ENCODE measurements around the gene FREM2.

Gene FREM2

DNA sequence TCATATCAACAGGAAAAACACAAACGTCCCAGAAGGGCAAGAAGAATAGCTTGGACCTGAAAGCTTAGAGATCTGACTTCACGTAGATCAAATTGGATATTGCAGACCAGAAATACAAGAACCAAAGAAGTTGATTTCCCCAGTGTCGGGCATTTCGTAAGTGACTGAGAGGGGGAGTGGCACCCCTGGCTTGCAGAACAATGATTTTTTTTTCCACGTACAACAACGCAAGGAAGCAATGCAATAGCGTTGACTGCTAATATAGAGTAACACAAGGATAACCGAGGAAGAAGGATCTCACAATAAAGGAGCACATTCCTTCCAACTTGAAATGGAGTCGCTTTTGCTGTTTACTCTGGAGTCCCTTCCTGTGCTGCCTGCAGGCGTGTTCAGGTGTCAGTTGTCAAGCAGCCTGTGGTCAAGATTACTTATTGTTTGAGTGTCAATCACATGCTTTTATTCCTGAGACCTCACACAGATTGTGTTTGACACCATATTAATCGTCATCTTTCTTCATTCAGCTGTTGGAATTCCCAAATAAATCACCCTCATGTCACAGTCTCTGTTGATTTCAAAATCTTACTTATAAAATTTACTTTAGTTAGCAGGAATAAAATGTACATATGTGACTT lies 139.4 kb downstream of the FREM2 start:
- no peak for DNase-seq (ENCODE audit: low read depth)

DNA sequence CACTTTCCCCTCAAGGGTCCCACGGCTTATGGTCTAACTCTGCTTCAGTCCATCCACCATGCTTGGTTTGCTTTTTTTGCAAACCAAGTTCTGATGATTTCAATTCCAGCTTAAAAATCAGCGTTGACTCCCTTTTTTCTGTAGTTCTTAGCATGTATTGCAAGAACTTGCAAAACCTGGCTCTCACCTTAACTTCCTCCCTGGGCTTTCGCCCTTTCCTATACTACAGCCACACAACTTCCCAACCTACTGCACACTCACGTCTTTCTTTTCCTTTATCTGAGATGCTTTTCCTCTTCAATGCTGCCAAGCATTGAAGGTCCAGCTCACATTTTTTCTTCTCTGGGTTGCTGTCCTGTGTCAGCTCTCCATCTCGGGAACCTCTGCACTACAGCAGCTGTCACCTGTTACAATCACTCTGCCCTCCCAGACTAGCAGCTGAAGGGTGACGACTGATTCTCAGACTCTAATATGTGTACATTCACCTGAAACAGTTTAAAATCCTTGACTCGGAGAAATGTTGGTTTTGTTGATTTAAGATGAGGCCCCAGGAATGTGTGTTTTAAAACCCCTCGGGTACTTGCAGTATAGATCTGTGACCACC lies 143.7 kb downstream of the FREM2 start:
- DNase-seq (ENCODE audit: low read depth) = no peak

DNA sequence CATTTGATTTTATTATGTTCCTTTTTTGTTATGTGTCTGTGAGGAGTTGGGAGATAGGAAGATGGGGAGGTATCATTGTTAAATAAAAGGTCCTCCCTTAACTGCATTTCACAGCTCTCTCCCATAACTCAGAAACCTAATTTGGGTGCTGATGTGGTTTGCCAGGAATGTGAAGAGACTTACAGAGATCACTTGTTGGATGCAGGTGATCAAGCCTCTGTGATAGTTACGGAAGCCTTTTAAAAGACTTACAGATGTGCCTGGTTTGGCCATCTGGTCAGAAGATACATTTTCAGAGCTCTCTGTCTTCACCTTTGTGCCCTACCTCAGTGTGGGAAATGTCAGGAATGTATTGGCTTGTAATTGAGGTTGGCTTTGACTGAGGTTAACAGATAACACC lies 157.7 kb downstream of the FREM2 start:
- no peak for DNase-seq (ENCODE audit: low read depth)

DNA sequence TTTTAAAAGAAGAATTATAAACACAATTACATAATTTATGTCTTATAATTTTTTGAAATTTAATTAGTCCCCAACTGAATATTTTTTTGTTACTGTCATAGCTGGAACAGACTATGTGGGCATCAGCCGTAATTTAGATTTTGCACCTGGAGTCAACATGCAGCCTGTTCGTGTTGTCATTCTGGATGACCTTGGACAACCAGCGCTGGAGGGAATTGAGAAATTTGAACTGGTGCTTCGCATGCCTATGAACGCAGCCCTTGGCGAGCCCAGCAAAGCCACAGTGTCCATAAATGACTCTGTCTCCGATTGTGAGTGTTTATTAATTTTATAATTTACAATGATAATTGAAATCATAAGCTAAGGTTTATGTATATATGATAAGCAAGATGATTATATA lies 161.5 kb downstream of the FREM2 start:
- no peak for DNase-seq (ENCODE audit: low read depth)

DNA sequence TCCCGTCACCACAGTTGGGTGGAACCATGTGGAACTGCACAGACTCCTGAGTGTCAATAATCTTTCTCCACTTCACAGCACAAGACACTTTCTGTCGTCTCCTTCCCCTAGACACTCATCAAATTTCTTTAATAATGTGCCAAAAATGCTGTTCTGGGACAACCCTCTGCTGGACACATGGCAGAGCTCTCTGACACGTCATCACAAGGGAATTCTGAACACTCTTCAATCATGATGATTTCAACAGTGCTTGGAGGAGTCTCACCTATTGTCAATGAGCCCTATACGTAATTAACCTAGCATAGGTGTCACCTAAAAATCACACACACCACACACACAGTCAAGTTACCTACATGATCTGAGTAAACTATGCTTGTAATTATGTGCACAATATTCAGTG lies 162.4 kb downstream of the FREM2 start:
- DNase-seq (ENCODE audit: low read depth) = no peak

DNA sequence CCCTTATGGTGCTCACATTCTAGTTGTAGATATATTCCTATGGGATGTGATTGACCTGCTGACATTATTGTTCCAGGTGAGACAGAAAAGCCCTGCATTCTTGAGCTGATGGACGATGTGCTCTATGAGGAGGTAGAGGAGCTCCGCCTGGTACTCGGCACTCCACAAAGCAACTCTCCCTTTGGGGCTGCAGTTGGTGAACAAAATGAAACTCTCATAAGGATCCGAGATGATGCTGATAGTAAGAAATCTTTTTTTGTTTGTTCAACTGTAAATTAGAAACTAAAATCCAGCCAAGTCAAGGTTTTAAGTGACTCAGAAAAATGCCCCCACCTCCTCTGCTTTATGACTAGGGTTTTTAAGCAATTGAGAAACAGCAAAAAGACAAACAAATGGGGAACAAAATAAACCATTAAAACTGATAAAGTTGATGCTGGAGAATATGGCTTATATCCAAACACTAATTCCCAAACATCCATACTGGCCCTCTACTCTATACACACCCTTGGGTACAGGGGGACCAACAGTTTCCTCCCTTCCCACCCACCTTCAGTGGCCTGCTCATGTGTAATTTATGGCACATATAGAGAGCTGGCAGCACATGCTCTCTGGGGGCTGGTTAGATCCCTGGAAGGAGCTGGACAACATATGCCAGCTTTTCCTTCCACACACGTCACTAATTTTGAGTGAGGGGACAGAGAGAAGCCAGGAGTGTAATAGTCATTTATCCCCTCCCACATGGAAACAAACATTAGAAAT lies 164.2 kb downstream of the FREM2 start:
- no peak for DNase-seq (ENCODE audit: low read depth)

DNA sequence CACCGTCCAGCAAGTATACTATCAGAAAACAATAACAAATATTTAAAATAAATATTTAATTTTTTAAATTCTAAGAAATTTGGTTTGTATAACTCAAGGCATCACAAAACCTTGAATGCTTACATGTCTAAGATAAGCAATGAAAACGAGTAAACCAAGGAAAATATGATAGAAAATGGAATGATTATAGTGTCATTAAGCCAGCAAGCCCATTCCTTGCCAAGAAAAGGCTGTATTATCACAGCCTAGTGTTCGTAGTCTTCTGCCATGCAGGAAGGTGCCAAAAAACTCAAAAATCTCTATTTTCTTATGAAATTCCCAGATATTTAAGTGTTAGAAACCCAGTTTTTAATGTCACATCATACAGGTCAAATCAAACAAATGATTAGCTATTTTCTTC lies 167.3 kb downstream of the FREM2 start:
- DNase-seq (ENCODE audit: low read depth) = no peak

DNA sequence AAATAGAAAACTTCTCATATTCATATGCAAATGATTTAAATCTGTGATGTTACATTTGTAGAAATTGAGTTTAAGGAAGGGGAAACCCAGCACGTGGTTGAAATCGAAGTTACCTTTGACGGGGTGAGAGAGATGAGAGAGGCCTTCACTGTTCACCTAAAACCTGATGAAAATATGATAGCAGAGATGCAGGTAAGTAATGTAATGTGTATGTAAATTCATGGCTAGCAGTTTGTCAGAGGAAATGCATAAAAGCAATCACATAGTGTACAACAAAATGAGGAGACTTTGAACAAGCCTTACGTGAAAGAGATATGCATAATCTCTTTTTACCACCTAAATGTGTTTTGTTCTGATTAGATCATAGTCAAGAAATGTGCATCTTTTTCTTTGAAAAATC lies 169.2 kb downstream of the FREM2 start:
- no peak for DNase-seq (ENCODE audit: low read depth)

DNA sequence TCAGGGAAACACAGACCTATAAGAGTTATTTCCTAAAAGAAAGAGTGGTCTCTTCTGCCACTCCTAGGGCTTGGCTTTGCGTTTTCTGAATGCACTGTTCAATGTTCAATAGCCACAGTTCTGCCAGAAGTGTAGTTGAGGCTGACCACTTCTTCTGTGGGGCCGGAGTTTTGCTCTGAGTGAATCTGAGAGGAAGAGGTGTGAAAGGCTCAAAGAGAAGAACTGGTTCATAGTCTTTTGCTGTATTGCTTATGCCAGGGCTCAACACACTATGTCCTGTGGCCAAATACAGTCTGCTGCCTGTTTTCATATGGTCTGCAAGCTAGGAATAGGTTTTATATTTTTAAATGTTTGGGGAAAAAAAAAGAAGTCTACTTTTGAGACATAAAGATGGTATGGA lies 175.6 kb downstream of the FREM2 start:
- no peak for DNase-seq (ENCODE audit: low read depth)

DNA sequence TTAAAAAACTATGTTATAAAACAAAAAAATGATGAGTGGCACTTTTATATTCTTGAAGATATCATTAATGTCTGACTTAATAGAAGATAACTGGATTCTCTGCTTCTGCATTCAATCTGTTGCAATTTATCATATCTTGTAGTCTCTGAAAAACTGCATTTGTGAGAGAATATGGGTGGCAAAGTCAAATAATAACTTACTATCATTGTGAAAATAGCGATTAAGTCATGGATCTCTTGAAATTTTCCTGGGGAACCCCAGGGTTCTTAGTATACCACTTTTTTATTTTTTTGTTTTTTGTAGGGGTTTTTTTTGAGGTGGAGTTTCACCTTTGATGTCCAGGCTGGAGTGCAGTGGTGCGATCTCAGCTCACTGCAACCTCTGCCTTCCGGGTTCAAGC lies 176.7 kb downstream of the FREM2 start:
- DNase-seq (ENCODE audit: low read depth) = no peak

DNA sequence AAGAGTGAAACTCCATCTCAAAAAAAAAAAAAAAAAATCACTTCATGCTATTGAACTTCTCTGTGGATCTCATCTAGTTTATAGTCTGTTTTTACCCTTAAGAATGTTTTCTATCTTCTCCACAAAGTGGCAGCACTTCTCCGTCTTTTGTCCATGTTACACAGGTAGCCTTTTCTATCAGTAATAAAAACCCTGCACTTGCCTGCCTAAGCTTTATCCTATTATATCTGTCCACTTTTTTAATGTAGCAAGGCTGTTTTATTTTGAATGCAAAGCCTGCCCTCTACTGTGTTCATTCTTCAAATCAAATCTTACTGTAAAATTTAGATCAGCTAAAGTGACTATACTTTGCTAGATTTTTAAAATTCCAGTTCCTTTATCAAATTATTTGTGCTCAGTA lies 179.8 kb downstream of the FREM2 start:
- no peak for DNase-seq (ENCODE audit: low read depth)

DNA sequence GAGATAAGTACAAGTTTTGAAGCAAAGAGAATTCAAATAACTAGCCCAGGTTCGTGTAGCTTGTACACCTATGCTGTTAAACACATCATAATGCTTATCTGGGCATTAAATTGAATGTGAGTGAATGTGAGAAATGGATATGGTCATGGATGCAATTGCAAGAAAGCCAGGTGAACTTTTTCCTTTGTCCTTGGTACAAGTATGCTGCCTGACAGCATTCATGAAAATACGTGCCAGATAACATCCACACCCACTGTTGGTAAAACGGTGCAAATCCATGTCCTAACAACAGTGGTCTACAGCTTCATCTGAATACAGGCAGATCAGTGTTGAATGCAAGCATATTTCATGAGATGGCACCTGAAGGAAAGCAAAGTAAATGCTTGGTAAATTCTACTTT lies 181.5 kb downstream of the FREM2 start:
- DNase-seq (ENCODE audit: low read depth) = no peak

DNA sequence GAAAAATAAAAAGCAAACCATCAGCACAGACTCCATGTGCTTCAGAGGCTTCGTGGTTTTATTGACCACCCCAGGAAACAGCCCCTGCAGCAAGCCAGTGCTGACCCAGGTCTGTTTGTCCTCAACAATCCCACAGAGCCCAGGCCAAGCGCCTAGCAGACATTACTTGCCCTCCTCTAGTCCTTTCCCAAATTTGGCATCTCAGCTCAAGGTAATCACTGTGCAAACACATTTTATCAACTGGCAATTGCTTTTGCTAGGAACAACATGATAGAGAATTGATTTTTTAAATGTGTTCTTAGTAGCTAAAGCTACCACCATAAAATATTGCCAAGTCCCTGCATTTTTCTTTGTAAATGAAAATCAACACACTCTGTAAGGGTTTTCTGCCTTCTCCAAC lies 182.0 kb downstream of the FREM2 start:
- DNase-seq (ENCODE audit: low read depth) = no peak

DNA sequence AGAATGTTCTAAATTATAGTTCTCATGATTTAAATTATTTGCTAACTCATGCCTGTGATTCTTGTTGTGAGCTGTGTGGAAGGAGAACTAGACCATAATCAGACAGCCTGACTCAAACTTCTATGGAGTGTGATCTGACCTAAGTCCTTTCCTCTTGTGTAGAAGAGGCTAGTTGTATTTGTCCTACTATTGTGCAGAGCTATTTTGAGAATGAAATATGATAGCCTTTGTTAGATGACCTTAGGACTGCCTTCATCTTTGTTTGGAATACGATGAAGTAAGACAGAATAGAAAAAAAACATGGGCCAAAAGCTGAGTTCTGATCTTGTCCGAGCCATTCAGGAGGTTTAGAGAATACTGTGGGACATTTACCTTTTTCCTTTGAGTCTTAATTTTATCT lies 184.4 kb downstream of the FREM2 start:
- DNase-seq (ENCODE audit: low read depth) = no peak

DNA sequence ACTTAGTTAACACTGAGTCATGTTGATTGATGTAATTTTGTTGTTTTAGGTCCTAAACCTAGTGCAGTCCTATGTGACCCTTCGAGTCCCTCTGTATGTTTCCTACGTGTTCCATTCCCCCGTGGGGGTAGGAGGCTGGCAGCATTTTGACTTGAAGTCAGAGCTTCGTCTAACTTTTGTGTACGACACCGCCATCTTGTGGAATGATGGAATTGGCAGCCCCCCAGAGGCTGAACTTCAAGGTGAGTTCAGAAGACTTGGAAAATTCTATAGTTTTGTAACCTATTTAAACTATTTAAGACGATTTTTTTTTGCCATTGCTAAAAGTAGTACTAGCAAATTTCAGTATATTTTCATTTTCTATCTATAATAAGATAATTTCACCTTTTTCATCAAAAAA lies 185.8 kb downstream of the FREM2 start:
- DNase-seq (ENCODE audit: low read depth) = no peak

DNA sequence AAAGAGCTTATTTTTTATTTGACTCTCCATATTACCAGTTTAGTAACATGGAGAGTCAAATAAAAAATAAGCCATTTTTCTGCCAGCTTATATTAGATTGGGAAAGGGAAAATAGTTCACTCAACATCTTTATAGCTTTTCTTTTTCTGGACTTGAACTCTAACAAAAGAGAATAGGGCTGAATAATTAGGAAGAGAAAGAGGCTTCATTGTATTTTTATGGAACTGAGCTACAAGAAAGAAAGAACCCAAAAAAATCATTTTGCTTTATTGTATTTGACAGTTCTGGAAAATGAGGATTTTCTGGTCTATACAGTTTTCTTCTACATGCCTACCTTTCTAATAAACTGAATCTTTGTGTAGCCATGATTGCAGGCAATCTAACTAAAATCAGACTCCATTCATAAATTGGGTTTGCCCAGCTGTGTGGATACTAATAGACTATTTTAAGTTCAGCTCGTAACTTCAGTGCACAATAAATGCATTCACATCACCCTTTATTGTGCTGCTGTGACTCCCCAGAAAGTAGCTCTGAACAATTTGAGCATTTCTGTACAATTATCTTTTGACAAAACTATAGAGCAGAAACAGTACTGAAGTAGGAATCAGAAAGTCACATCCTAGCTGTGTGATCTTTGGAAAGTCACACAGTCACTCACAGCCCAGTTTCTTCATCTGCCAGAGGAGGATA lies 188.5 kb downstream of the FREM2 start:
- no peak for DNase-seq (ENCODE audit: low read depth)

DNA sequence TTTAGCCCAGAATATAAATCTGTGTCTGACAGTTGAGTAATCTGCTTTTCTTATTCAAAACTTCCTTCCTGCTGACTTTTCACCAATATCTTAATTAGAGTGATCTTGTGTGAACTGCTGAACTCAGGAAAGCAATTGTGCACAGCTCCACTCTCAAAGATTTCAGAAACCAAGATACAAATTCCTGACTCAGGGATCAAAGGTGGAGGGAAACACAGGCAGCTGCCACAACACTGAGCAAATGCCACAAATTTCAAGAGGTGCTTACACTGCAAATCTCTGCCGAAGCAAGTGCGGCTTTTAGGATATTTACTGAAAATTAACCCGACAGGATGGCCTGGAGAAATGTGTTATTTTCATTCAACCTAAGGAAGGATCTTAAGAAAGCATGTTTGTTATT lies 192.4 kb downstream of the FREM2 start:
- no peak for DNase-seq (ENCODE audit: low read depth)

DNA sequence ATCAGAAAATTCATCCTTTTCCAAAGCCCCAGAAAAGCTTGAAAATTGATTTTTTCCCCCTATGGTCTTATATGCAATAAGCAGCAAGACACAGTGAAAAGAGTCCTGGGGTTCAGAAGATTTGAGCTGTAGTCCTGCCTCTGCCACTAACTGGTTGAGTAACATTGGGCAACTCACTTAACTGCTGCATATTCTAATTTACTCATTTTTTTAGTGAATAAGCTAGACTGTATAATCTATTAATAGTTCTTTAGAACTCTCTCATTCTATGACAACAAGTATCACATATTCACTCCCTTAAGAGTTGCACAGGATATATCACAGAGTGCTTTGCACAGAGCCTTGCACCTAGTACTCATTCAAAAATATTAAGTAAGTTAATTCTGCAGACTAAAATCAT lies 192.9 kb downstream of the FREM2 start:
- no peak for DNase-seq (ENCODE audit: low read depth)

DNA sequence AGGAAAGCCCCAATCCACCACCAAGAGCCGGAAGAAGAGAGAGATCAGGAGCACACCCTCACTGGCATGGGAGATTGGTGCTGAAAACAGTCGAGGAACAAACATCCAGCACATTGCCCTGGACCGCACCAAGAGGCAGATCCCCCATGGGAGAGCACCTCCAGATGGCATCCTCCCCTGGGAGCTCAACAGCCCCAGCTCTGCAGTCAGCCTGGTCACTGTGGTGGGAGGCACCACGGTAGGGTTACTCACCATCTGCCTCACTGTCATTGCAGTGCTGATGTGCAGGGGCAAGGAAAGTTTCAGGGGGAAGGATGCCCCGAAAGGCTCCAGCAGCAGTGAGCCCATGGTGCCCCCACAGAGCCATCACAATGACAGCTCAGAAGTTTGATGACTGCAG lies 193.5 kb downstream of the FREM2 start:
- DNase-seq (ENCODE audit: low read depth) = no peak

DNA sequence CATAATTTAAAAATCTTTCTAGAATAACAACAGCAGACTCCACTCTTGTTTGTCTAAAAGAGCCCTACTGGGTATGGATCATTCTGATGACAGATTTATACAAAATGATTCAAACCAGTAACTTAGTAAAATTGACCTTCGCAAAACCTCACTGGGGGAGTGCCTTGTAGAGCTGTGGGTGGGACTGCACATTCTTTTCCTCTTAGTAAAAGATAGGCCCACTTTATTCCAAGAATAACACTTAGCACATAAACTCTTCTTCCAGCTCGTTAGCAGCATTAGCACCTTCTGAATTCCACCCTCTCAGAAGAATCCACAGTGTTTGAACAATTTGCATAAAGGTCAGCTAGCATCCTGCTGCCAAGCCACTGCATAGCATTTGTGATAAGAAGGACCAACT lies 196.9 kb downstream of the FREM2 start:
- DNase-seq (ENCODE audit: low read depth) = no peak

DNA sequence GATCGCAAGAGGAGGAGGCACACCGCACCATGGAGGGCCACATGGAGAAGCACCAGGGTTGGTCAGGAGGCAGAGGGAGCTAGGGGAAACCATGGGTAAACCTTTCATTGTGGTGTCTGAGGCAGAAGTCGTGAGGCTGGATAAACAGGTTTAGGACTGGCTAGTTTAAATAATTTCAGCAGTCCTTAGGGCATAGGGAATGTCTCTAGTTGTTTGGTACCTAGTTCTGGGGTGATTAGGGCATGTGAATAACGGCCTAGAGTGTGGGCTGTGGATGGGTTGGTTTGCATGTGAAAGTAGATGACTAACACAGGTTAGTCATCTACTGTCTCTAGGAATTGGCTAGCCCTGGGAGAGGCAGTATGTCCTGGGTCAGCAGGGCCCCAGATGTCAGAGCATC lies 201.4 kb downstream of the FREM2 start:
- DNase-seq (ENCODE audit: low read depth) = no peak

DNA sequence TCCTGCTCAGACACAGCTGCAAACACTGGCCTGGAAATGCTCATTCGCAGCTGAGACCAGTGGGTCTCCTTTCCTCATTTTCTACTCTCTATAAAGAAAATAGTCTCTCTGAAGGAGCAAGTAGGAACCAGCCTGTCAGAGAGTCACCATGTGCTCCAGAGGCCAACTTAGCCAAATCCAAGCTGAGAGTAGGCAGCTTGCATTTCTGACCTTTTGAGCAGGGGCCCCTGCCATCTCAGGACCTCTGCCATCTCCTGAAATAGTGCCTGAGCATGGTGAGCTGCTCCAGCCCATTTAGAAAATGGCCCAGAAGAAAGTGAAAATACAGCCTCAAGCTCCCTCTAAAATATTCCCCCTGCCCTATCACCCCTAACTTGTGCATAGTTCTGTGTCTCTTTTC lies 208.2 kb downstream of the FREM2 start:
- DNase-seq (ENCODE audit: low read depth) = no peak

DNA sequence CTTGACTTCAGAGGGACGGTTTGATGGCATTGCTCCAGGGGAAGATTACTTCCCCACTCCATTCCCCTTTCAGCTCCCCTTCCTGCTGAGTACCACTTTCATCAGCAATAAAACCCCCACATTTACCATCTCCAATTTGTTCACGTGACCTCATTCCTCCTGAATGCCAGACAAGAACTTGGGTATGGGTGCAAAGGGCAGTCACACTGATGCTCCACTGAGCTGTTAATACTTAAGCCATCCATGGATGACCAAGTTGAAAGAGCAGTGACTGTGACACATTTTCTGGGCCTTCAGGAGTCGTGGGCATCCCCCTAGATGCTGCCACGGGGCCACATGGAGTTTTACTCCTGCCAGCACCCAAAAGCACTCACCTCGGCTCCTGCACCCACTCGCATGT lies 210.6 kb downstream of the FREM2 start:
- no peak for DNase-seq (ENCODE audit: low read depth)
